Spleen (tissue), 7 donors: ENCODE measurements around the gene NKTR.

ENCODE experiments used
- POLR2AphosphoS5 ChIP-seq, 3 donors: sonication (generic); formaldehyde crosslinking; IDR thresholded peaks; one replicate each; pipeline ENCODE4 v1.5.1; 2017; ENCODE audit warnings: antibody characterized with exemption in 3 of 3
- TF ChIP-seq, protein P1 (sequence below), 11 experiments: fragments of 200-600 bp in 7 of 11; fragments of 450-650 bp in 4 of 11; sonication (generic) in 4 of 11; IDR thresholded peaks in 8 of 11; conservative IDR thresholded peaks in 3 of 11; 1 replicate in 7 of 11; 2 replicates in 4 of 11; pipeline versions ENCODE4 v1.4.0 to v1.8.0; 2016 to 2021; ENCODE audit warnings: antibody characterized with exemption in 11 of 11, inconsistent platforms in 4 of 11, mild to moderate bottlenecking in 1 of 11
- donor health status: DM: no; HTN: no; CAD: no; lungs with moderate emphysema.
- donor health status: DM: no; HTN: no; CAD: no.
- donor health status: DM: no; HTN: no; CAD: no.

DNA sequence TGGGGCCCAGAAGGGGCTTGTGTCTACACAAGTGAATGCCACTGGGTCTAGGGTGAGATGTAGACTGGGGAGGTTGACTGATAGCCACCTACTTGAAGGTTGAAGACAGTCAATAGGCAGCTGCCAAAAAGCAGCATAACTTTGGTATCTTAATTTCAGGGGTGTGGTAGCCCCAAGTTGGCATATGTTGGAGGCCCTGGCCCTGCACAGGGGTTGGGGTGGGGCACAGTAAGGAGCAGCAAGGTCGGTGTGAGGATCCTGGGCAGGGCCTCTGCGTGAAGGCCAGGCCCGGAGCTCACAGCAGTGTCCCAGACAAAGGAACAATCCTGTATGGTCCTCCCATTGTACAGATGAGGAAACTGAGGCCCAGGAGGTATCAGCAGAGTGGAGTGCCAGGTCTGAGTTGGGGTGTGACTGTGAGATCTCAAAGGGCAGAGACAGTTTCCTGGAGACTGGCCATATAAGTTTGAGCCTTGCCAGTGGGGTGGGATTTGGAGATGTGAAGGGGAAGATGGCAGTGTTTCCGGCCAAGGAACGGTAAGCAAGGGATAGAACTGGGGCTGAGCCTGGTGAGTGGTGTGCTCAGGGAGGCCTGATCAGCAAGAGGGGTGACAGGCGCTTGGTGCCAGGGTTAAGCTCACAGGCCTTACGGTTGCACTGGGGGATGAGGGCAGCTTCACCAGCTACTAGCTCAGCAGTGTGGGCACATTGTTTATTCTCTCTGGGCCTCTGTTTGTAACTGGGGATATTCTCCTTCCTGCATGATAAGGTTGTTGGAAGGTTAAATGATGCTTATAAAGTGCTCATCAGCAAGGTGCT, 86.6 kb downstream of the NKTR start:
- TF ChIP-seq, protein P1, sequence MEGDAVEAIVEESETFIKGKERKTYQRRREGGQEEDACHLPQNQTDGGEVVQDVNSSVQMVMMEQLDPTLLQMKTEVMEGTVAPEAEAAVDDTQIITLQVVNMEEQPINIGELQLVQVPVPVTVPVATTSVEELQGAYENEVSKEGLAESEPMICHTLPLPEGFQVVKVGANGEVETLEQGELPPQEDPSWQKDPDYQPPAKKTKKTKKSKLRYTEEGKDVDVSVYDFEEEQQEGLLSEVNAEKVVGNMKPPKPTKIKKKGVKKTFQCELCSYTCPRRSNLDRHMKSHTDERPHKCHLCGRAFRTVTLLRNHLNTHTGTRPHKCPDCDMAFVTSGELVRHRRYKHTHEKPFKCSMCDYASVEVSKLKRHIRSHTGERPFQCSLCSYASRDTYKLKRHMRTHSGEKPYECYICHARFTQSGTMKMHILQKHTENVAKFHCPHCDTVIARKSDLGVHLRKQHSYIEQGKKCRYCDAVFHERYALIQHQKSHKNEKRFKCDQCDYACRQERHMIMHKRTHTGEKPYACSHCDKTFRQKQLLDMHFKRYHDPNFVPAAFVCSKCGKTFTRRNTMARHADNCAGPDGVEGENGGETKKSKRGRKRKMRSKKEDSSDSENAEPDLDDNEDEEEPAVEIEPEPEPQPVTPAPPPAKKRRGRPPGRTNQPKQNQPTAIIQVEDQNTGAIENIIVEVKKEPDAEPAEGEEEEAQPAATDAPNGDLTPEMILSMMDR (IDR thresholded peaks at IDR 0.05 in 8 of 11, conservative IDR thresholded peaks at IDR 0.05 in 3 of 11): no peak
- no peak for TF ChIP-seq POLR2AphosphoS5 (IDR thresholded peaks at IDR 0.05)
